DOHH2 (cell line): ENCODE results near the gene COPS7A.

Experiments used
- H3F3A ChIP-seq: fragments of 200-600 bp; sonication (generic), shearing (Covaris generic); 2 replicates; pipeline ENCODE4 v1.6.0; 2016; ENCODE audit warnings: antibody characterized with exemption, mild to moderate bottlenecking; ENCODE audit not compliant: control insufficient read depth, insufficient read depth
- H3K27ac ChIP-seq: fragments of 200-600 bp; sonication (generic); 2 replicates; pipeline ENCODE4 v1.5.1; 2014; ENCODE audit warnings: low read depth, mild to moderate bottlenecking, low read length, moderate library complexity
- H3K27me3 ChIP-seq: fragments of 200-600 bp; sonication (generic); 2 replicates; pipeline ENCODE4 v1.6.1; 2014; ENCODE audit warnings: mild to moderate bottlenecking, low read length, mixed read lengths; ENCODE audit not compliant: control insufficient read depth
- H3K36me3 ChIP-seq: fragments of 200-600 bp; sonication (generic); 2 replicates; pipeline ENCODE4 v1.6.1; 2014; ENCODE audit warnings: mild to moderate bottlenecking, low read length, moderate library complexity, mixed read lengths; ENCODE audit not compliant: control insufficient read depth
- H3K4me1 ChIP-seq: fragments of 200-600 bp; sonication (generic); 2 replicates; pipeline ENCODE4 v1.6.1; 2014; ENCODE audit warnings: mild to moderate bottlenecking, low read length, mixed read lengths; ENCODE audit not compliant: control insufficient read depth
- H3K4me2 ChIP-seq: fragments of 200-600 bp; sonication (generic); 2 replicates; pipeline ENCODE4 v1.6.0; 2014; ENCODE audit warnings: mild to moderate bottlenecking, low read length, moderate library complexity
- H3K4me3 ChIP-seq: fragments of 200-600 bp; sonication (generic); 2 replicates; pipeline ENCODE4 v1.5.1; 2014; ENCODE audit warnings: mild to moderate bottlenecking, low read length, mixed read lengths
- H3K79me2 ChIP-seq: fragments of 200-600 bp; sonication (generic); 2 replicates; pipeline ENCODE4 v1.6.1; 2014; ENCODE audit warnings: mild to moderate bottlenecking, low read length, mixed read lengths; ENCODE audit not compliant: control insufficient read depth
- H3K9me2 ChIP-seq: fragments of 200-600 bp; sonication (generic); replicated peaks from 2 replicates; pipeline ENCODE4 v1.6.1; 2014; ENCODE audit warnings: mild to moderate bottlenecking, low read length, mixed read lengths; ENCODE audit not compliant: control insufficient read depth
- H3K9me3 ChIP-seq: fragments of 200-600 bp; sonication (generic); 2 replicates; pipeline ENCODE4 v1.6.1; 2014; ENCODE audit warnings: antibody characterized with exemption, low read length, mixed read lengths; ENCODE audit not compliant: control insufficient read depth, insufficient read depth
- H4K20me1 ChIP-seq: fragments of 200-600 bp; sonication (generic); 2 replicates; pipeline ENCODE4 v1.6.0; 2014; ENCODE audit warnings: low read depth, mild to moderate bottlenecking, antibody characterized with exemption, low read length, moderate library complexity; ENCODE audit not compliant: control insufficient read depth, insufficient read depth
- EZH2phosphoT487 ChIP-seq: fragments of 200-600 bp; sonication (generic); IDR thresholded peaks from 2 replicates; pipeline ENCODE4 v1.6.1; 2017; ENCODE audit warnings: borderline replicate concordance, mild to moderate bottlenecking, antibody characterized with exemption, low read length, moderate library complexity, mixed read lengths
- TF ChIP-seq, protein P1 (sequence below): fragments of 200-600 bp; sonication (generic); IDR thresholded peaks from one replicate; pipeline ENCODE4 v1.5.1; 2014; ENCODE audit warnings: antibody characterized with exemption, mild to moderate bottlenecking, low read depth, low read length; ENCODE audit not compliant: poor library complexity, severe bottlenecking

Gene COPS7A

DNA sequence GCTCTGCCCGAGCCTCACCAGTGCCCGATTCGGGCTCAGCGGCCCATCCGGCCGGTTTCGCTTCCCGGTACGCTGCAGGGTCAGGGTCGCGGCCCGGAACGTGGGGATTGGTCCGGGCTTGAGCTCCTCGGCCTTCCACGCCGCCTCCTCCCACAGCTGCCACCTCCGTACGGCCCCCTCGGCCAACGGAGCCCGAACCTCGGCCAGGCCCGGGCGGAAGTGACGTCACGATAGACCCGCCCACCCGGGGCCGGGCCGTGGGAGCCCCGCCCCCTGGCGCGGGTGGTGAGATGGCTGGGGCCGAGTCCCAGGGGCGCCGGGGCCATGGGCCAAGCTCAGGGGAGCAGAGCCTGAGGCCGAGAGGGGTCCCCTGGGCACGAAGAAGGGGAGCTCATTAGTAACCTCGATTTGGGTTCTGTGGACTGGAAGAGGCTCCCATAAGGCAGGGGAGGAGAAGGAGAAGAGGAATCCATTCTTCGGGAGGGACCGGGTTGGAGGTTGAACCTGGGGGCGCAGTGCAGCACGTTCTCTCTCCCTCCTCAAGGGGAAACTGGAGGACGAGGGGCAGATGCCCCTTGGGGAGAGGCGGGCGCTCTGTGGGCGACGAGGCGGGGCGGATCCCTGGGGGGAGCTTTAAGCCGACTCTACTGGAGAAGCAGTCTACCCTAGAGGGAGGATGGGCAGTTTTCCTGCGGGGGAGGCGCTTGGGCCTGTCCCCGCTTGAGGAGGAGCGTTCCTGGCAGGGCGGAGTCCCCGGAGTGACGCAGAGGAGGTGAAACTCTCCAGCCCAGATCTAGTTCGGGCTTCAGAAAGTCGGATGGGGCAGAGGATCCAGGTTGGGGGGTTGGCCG is 29.3 kb downstream of the COPS7A start, which contains the start of gene MLF2:
Gene MLF2, minus strand, starts transcription at position 221 of the 851 bp plus-strand sequence. CDS start 807 bp downstream, outside the sequence.
- H3K36me3 ChIP-seq, result peaks cover 39% of the 10 kb centered on the region
- TF ChIP-seq EZH2phosphoT487, result no peak
- TF ChIP-seq, protein P1, sequence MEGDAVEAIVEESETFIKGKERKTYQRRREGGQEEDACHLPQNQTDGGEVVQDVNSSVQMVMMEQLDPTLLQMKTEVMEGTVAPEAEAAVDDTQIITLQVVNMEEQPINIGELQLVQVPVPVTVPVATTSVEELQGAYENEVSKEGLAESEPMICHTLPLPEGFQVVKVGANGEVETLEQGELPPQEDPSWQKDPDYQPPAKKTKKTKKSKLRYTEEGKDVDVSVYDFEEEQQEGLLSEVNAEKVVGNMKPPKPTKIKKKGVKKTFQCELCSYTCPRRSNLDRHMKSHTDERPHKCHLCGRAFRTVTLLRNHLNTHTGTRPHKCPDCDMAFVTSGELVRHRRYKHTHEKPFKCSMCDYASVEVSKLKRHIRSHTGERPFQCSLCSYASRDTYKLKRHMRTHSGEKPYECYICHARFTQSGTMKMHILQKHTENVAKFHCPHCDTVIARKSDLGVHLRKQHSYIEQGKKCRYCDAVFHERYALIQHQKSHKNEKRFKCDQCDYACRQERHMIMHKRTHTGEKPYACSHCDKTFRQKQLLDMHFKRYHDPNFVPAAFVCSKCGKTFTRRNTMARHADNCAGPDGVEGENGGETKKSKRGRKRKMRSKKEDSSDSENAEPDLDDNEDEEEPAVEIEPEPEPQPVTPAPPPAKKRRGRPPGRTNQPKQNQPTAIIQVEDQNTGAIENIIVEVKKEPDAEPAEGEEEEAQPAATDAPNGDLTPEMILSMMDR, result peak; percentile 96

GRCh38 chr12:6753772-6754356 is 30.0 kb downstream of the COPS7A start:
- peaks cover 13% of the 10 kb centered on the region for H3K79me2 ChIP-seq
- no peaks in the 10 kb centered on the region for H4K20me1 ChIP-seq
- H3K4me3 ChIP-seq, result peak overlapping the region; percentile 88
- no peak for TF ChIP-seq EZH2phosphoT487
- TF ChIP-seq, protein P1, result no peak
- no peak overlapping the region for H3K27ac ChIP-seq
- H3F3A ChIP-seq, result no peaks in the 10 kb centered on the region
- no peaks in the 10 kb centered on the region for H3K27me3 ChIP-seq
- H3K9me2 ChIP-seq, result no peaks in the 10 kb centered on the region
- peaks cover 34% of the 10 kb centered on the region for H3K4me1 ChIP-seq
- H3K4me2 ChIP-seq, result peak overlapping the region; percentile 98
- H3K9me3 ChIP-seq, result no peaks in the 10 kb centered on the region
- H3K36me3 ChIP-seq, result peaks cover 32% of the 10 kb centered on the region

More for the DNA sequence above, 29.3 kb downstream of the COPS7A start, which contains the start of gene MLF2:
- no peaks in the 10 kb centered on the region for H3K9me2 ChIP-seq
- peak within 1 kb of the TSS; percentile 88 for H3K4me3 ChIP-seq
- peak within 1 kb of the TSS; percentile 90 for H3K27ac ChIP-seq
- H3K9me3 ChIP-seq, result no peaks in the 10 kb centered on the region
- H3K27me3 ChIP-seq, result no peaks in the 10 kb centered on the region
- no peaks in the 10 kb centered on the region for H4K20me1 ChIP-seq
- peaks cover 13% of the 10 kb centered on the region for H3K79me2 ChIP-seq
- peaks cover 27% of the 10 kb centered on the region for H3K4me1 ChIP-seq
- peak within 1 kb of the TSS; percentile 98 for H3K4me2 ChIP-seq
- no peaks in the 10 kb centered on the region for H3F3A ChIP-seq

- Histone ChIP-seq H3K4me1 (peaks cover 38% of the 10 kb centered on the region), H3F3A (no peaks in the 10 kb centered on the region), H3K79me2 (peaks cover 13% of the 10 kb centered on the region), H4K20me1 (no peaks in the 10 kb centered on the region), H3K9me2 (no peaks in the 10 kb centered on the region), H3K27me3 (no peaks in the 10 kb centered on the region), H3K36me3 (peaks cover 26% of the 10 kb centered on the region), H3K4me2 (peak overlapping the region; percentile 98), H3K27ac (no peak overlapping the region), H3K9me3 (no peaks in the 10 kb centered on the region), H3K4me3 (peak overlapping the region; percentile 88; the same call in 1 of the 2 replicates)
- no peak for TF ChIP-seq EZH2phosphoT487
- TF ChIP-seq, protein P1, result no peak
Observed at GRCh38 chr12:6754411-6754810, 30.6 kb downstream of the COPS7A start.
